ENCODE results near the gene GTF2I.
"Not testable (repeated sequence)": the region's sequence is repeated elsewhere in the genome, so short reads cannot be mapped to it uniquely, and the experiment has no call there.

The GTF2I gene

DNA sequence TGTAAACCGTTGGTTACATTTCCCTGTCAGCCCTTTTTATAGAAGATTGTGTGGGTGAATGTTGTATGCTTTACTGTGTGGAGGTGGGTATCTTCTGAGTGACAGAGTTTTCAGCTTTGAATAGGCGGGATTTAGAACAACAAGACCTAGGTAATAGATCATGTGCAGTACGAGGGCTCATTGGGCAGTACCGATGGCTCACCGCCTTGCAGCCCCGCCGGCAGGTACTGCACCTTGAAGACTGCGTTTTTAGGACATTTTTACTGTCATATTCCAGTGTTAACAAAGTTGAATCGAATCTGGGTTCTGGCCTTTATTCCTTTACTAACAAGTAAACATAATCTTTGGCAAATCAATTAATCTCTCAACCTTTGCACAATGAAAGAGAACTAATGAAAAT is 60.4 kb downstream of the GTF2I start:
- DNase-seq = no peak

GRCh38 chr7:74718336-74718735 is 60.8 kb downstream of the GTF2I start:
- DNase-seq = no peak

DNA sequence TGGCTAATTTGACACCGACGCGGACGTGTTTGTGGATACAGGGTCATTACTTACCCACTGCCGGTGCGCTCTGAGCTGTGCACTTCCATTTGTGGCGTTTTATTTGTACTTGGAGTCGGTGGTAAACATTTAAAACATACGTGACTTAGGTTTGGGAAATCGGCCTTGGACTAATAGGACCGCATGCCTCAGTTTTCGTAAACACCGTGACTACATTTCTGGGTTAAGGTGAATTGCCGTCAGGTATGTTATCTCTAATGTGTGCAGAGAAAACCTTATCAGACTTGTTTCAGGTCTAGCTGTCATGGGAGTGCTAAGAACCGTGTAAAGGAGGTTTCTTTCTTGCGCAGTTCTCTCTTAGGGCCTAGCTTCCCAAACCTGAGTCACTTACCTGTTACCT is 64.6 kb downstream of the GTF2I start:
- no peak for DNase-seq

DNA sequence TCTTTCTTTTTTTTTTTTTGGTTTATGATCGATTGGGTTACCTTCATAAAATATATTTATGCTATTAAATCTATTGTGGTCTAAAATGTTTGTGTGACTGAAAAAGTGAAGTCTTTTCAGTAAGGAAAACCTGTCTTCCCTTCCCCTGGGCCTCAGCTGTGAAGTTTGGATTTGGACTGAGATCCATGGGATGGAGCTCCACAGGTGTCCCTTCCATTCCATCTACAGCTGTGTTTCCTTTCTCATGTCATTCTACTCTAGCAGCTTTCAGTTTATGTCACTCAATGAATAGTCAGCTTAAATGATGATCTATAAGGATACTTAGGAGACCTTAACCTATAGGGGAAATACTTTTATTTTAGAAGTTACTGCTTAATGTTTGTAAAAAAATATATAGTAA is 68.3 kb downstream of the GTF2I start:
- no peak for DNase-seq

DNA sequence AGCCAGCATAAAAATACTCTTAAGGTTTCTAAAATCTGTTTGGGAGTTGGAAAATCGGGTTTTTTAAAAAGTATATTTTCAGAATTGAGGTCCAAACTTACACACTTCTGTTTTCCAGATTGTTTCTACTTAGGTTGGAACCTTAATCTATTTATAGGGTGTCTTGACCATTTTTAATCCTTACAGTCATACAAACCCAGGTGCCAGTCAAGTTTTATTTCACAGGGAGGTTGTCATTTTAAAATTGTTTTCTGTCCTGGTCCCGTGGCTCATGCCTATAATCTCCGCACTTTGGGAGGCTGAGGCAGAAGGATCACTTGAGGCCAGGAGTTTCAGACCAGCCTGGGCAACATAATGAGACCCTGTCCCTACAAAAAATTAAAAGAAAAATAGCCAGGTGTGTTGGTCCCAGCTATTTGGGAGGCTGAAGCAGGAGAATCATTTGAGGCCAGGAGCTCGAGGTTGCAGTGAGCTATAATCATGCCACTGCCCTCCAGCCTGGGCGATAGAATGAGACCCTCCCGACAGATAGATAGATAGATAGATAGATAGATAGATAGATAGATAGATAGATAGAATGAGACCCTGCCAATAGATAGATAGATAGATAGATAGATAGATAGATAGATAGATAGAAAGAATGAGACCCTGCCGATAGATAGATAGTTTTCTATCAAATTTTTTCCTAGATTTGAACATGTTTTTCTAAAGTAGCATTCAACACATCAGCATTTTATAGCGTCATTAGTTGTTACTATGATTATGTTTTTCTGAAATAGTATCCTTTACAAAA is 69.0 kb downstream of the GTF2I start:
- DNase-seq = no peak

GRCh38 chr7:74728686-74729085 is 71.2 kb downstream of the GTF2I start:
- not testable (repeated sequence) for DNase-seq

DNA sequence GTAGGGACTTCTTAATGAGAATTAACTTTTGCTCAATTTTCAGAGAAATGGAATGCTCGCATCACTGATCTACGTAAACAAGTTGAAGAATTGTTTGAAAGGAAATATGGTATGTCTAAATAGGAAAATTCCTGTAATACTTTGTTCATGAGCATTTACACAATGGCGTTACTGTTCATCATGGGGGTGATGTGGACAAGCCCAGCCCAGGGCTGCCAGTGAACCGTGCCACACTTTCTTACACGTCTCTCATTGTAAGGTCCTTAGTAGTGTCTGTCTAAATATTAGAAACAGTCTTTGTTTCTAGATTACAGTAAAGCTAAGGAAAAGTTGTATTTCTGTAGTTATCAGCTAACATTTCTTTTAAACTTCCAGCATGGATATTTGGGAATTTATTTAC is 72.7 kb downstream of the GTF2I start:
- not testable (repeated sequence) for DNase-seq

DNA sequence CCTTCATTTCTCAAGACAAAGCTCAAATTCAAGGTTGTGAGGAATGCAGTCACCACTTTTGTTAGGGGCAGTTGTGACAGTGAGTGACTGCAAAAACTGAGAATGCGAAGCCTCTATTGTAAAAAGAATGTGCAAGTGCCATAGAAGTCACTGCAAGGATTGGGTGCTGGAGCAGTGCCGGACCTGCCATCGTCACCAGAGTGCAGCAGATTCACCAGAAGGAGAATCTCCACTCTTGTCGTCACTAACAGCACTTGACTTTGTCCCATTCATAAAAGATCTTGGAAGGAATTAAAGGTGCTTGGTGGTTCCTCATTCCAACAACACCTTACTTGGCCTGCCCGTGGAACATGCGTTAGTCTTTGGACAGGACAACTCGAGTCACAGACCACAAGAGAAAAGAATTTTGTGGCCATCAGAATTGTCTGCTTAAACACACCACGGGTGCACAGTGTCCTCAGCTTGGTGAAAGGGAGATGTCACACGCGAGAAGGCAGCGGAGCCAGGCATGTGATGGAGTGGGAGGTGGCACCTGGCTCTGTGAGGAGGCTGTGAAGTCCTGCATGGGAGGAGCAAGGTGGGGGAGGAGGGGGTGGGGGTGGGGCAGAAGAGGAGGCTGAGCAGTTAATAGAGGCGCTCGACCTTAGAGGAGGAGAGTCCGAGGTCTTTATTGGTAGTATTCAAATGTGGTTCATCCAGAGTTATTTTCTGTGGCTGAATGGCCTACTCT is 82.6 kb downstream of the GTF2I start:
- DNase-seq = not testable (repeated sequence)

- not testable (repeated sequence) for DNase-seq
Measured at GRCh38 chr7:74743936-74744557, 86.5 kb downstream of the GTF2I start.

GRCh38 chr7:74753921-74754482 is 96.5 kb downstream of the GTF2I start:
- not testable (repeated sequence) for DNase-seq

DNA sequence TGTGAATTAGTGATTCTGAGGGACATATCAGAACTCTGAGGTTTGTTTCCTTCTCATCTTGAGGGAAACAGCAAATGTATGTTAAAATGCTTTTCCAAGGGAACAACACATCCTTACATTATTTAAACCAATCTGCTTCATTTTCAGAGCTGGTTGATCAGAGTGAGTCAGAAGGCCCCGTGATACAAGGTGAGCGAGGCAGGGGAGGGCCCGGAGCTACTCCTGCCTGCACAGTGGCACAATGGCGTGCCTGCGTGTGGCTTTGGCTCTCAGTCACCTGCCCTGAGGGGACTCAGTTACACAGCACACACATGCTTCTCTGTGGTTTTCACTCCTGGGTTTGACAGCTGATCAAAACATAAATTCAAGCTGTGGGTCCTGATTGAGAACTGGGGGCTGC is 99.2 kb downstream of the GTF2I start:
- not testable (repeated sequence) for DNase-seq

DNA sequence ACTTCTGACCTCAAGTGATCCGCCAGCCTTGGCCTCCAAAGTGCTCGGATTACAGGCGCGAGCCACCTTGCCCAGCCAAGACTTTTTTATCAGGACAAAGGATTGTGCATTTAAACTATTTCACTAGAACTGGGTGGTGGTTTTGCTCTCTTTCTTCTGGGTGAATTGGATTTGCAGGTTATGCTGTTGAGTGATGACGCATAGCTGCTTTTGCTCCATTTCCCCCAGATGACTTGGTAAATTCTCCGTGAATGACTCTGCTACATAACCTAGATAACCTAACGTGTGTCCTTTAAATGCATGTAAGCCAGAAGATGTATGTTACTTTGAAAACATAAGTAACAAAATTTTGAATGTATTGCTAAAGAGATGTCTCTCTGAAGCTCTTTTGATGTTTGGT is 100.8 kb downstream of the GTF2I start:
- not testable (repeated sequence) for DNase-seq

DNA sequence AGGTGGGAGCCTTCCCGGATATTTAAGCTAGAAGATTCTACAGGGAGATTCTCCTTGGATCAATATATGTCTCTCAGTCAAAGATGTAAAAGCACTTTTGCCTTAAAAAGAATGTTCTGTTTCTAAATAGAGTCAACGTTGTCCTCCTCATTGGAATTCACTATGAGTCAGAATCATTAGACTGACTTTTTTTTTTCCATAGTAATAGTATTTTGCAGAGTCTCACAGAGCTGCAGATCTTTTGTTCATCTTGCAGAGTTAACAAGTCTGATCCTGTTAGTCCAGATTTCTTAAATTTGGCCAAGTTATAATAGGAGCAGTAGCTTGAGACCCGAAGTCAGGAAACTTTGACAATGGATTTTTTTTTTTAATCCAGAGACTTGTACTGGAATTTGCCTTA is 101.5 kb downstream of the GTF2I start:
- not testable (repeated sequence) for DNase-seq

DNA sequence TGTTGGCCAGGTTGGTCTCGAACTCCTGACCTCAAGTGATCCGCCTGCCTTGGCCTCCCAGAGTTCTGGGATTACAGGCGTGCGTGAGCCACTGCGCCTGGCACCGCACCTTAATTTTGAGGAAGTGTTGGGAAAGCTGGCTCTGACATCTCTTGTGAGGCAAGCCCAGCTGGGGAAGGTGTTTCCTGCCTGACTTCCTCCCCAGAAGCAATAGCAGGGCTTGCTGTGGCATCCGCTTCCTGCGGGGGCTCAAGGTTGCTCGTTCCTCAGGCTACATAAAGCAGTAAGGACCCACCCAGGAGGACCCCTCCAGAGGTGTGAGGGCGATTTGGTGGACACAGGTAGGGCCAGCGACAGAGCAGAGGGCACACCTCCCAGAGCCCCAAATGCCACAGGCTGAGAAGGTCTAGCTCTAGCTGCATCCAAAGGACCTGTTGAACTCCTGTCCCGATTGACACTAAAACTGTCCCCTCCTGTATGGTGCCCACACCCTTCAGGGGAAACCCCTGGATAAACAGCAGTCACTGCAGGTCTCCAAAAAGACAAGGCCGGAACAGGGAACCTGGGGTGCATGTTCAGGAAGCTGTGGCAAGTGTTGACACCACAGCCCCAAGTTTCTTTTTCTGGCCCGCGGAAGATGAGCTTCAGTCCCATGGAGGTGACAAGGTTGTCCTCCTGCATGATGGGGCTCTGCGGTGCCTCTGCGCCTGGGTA is 107.8 kb downstream of the GTF2I start:
- not testable (repeated sequence) for DNase-seq

DNA sequence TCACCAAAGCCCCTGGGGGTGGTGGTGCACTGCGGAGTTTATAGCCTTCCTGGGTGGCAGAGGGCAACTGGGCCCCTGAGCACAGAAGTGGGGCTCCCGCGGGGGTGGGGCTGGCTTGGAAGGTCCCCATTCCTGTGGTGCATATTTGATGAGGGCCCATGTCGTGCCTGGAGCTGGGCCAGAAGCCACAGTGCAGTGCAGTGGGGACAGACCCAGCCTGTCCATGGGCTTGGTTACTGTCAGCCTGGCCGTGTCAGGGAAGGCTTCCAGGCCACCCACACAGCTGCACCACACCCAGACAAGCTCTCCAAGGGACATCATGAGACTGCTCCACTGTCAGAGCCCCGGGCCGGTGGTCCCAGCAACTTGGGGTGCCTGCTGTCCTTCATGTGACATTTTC is 109.0 kb downstream of the GTF2I start:
- not testable (repeated sequence) for DNase-seq

DNA sequence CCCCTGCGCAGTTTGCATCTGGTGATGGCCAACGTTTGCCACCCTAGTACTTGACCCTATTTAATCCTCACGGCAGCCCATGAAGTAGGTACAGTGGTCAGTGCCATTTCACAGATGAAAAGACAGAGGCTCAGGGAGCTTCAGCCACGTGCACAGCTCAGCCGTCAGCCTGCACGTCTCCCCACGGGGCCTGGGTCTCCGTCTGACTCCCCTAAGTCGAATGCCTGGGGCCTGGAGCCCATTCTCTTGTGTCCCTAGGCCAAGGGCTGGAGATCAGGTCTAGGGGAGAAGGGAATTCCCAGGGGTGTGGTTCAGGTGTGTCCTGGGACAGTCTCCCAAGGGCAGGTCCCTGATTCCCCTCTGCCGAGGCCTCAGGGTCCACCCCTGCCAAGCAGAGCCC is 109.5 kb downstream of the GTF2I start:
- not testable (repeated sequence) for DNase-seq

- not testable (repeated sequence) for DNase-seq
Measured at GRCh38 chr7:74770062-74770461, 112.5 kb downstream of the GTF2I start.

DNA sequence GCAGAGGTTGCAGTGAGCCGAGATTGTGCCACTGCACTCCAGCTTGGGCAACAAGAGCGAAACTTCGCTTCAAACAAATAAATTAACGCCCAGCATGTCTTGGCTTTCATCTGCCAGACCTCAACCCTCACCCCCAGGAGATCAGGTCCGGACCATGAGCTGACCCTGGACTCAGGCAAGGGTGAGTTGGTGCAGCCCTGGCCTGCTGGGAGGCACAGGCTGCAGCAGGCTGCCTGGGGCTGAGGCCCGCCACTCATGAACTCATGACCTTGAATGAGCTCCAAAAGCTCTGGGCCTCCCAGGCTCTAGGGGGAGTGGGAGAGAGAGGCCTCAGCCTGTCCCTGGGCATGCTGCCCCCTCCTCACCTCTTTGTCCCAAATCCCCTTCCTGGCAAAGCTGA is 114.6 kb downstream of the GTF2I start:
- not testable (repeated sequence) for DNase-seq

- not testable (repeated sequence) for DNase-seq
Measured at GRCh38 chr7:74773760-74774750, 116.5 kb downstream of the GTF2I start, which contains the start of gene NCF1. NCF1 (plus strand) TSS chr7:74774011; CDS start chr7:74774032, 21 bp downstream.

- DNase-seq = not testable (repeated sequence)
Measured at GRCh38 chr7:74775111-74775510, 117.6 kb downstream of the GTF2I start.

- DNase-seq = not testable (repeated sequence)
Measured at GRCh38 chr7:74779053-74779452, 121.5 kb downstream of the GTF2I start.
